Mesenchymal stem cell (in vitro differentiated cells and primary cell): ENCODE results near the gene C1orf167.

Experiments
- DNase-seq: peaks from one replicate; pipeline ENCODE4 v3.0.0-alpha.2; 2013
- H2AFZ ChIP-seq: one replicate; pipeline ENCODE4 v1.6.1; 2013; ENCODE audit warnings: low read depth, mild to moderate bottlenecking, control low read depth, inconsistent platforms, low read length, moderate library complexity
- H2AK5ac ChIP-seq: 2 replicates; pipeline ENCODE4 v1.6.1; 2013; ENCODE audit warnings: low read length, moderate library complexity, mild to moderate bottlenecking, inconsistent platforms; ENCODE audit not compliant: severe bottlenecking
- H2BK120ac ChIP-seq: one replicate; pipeline ENCODE4 v1.6.1; 2013; ENCODE audit warnings: low read depth, mild to moderate bottlenecking, inconsistent platforms, low read length, moderate library complexity
- H2BK12ac ChIP-seq, 2 experiments: one replicate each; pipeline ENCODE4 v1.6.1; 2013; ENCODE audit warnings: inconsistent platforms in 2 of 2, low read length in 2 of 2, mild to moderate bottlenecking in 2 of 2, moderate library complexity in 2 of 2, control low read depth in 1 of 2
- H2BK15ac ChIP-seq: one replicate; pipeline ENCODE4 v1.6.1; 2013; ENCODE audit warnings: mild to moderate bottlenecking, low read depth, inconsistent platforms; ENCODE audit not compliant: poor library complexity, severe bottlenecking
- H2BK5ac ChIP-seq: 2 replicates; pipeline ENCODE4 v1.6.1; 2013; ENCODE audit warnings: low read depth, mild to moderate bottlenecking, low read length, control low read depth, inconsistent platforms; ENCODE audit not compliant: poor library complexity, severe bottlenecking
- H3K14ac ChIP-seq, 2 experiments: one replicate each; pipeline ENCODE4 v1.6.1; 2013; ENCODE audit warnings: inconsistent platforms in 2 of 2, low read length in 2 of 2, control low read depth in 1 of 2, mild to moderate bottlenecking in 1 of 2, moderate library complexity in 1 of 2
- H3K18ac ChIP-seq, 2 experiments: one replicate each; pipeline ENCODE4 v1.6.1; 2013; ENCODE audit warnings: inconsistent platforms in 2 of 2, low read length in 2 of 2, control low read depth in 1 of 2, low read depth in 1 of 2, mild to moderate bottlenecking in 1 of 2
- H3K23ac ChIP-seq, 2 experiments: one replicate each; pipeline ENCODE4 v1.6.1; 2013; ENCODE audit warnings: inconsistent platforms in 2 of 2, low read length in 2 of 2, mild to moderate bottlenecking in 2 of 2, moderate library complexity in 2 of 2, control low read depth in 1 of 2
- H3K27ac ChIP-seq: 2 replicates; pipeline ENCODE4 v1.5.1; 2013; ENCODE audit warnings: mild to moderate bottlenecking, moderate library complexity, low read length, control low read depth, inconsistent platforms; ENCODE audit not compliant: poor library complexity, severe bottlenecking
- H3K27me3 ChIP-seq, 2 experiments: 2 replicates each; pipeline versions ENCODE4 v1.6.1 to v1.7.0; 2013; ENCODE audit warnings: low read length in 2 of 2, mild to moderate bottlenecking in 2 of 2, moderate library complexity in 2 of 2, control low read depth in 1 of 2, inconsistent platforms in 1 of 2; ENCODE audit not compliant: control insufficient read depth in 1 of 2, insufficient read depth in 1 of 2
- H3K36me3 ChIP-seq, 2 experiments: 2 replicates each; pipeline versions ENCODE4 v1.6.1 to v1.7.0; 2013; ENCODE audit warnings: low read length in 2 of 2, control low read depth in 1 of 2, inconsistent platforms in 1 of 2, low read depth in 1 of 2, mild to moderate bottlenecking in 1 of 2; ENCODE audit not compliant: insufficient read depth in 2 of 2, control insufficient read depth in 1 of 2
- H3K4ac ChIP-seq, 2 experiments: one replicate each; pipeline ENCODE4 v1.6.1; 2013; ENCODE audit warnings: inconsistent platforms in 2 of 2, low read length in 2 of 2, mild to moderate bottlenecking in 2 of 2, moderate library complexity in 2 of 2, control low read depth in 1 of 2, low read depth in 1 of 2
- H3K4me1 ChIP-seq: 2 replicates; pipeline ENCODE4 v1.6.1; 2013; ENCODE audit warnings: low read depth, low read length, control low read depth; ENCODE audit not compliant: control insufficient read depth, insufficient read depth
- H3K4me2 ChIP-seq: 2 replicates; pipeline ENCODE4 v1.6.1; 2013; ENCODE audit warnings: low read length, mild to moderate bottlenecking, inconsistent platforms; ENCODE audit not compliant: poor library complexity, severe bottlenecking
- H3K4me3 ChIP-seq, 2 experiments: 2 replicates each; pipeline versions ENCODE4 v1.5.1 to v1.7.0; 2013; ENCODE audit warnings: low read length in 2 of 2, mild to moderate bottlenecking in 2 of 2, control low read depth in 1 of 2, low read depth in 1 of 2; ENCODE audit not compliant: insufficient read depth in 1 of 2
- H3K79me1 ChIP-seq: replicated peaks from 2 replicates; pipeline ENCODE4 v1.6.1; 2013; ENCODE audit warnings: mild to moderate bottlenecking, control low read depth, low read length, inconsistent platforms; ENCODE audit not compliant: poor library complexity, severe bottlenecking
- H3K9ac ChIP-seq: 2 replicates; pipeline ENCODE4 v1.7.0; 2013; ENCODE audit warnings: mild to moderate bottlenecking, low read length, moderate library complexity
- H3K9me3 ChIP-seq: 2 replicates; pipeline ENCODE4 v1.7.0; 2013; ENCODE audit warnings: mild to moderate bottlenecking, low read length; ENCODE audit not compliant: control insufficient read depth
- H4K8ac ChIP-seq: one replicate; pipeline ENCODE4 v1.6.1; 2013; ENCODE audit warnings: inconsistent platforms, mild to moderate bottlenecking, low read length, moderate library complexity
- H4K91ac ChIP-seq: one replicate; pipeline ENCODE4 v1.6.1; 2013; ENCODE audit warnings: mild to moderate bottlenecking, low read length, inconsistent platforms
- WGBS: methylation state at CpG from one replicate; pipeline ENCODE4 v1.1.7; 2013; ENCODE audit warnings: mixed read lengths; 5-methylcytosine and 5-hydroxymethylcytosine counted together

The C1orf167 gene

DNA sequence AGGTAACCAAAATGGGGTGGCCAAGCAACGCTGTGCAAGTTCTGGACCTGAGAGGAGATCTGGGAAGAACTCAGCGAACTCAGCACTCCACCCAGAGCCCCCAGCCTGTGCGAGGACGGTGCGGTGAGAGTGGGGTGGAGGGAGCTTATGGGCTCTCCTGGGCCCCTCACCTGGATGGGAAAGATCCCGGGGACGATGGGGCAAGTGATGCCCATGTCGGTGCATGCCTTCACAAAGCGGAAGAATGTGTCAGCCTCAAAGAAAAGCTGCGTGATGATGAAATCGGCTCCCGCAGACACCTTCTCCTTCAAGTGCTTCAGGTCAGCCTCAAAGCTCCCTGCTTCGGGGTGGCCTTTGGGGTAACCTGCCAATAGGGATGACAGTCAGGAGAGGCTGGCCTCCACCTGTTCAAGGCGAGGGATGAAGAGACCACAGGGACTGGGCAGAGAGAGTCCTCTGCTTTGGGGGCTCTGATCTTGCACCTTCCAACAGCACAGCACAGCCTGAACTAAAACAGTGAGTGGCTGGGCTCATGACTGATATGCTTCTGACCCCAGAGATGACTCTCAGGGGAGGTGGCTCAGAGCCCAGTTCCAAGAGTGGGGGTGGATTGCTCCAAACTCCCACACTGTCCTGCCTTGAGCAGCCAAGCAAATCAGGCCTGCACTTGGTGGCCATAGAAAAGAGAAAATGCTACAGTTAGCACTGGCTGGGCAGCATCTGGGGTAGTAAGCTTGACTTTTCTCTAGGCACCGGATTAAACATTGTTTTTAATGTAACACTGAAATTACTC lies 34.2 kb downstream of the C1orf167 start:
- peaks cover 4% of the 10 kb centered on the region for H3K79me1 ChIP-seq
- no peak overlapping the region for H2BK15ac ChIP-seq
- no peak overlapping the region for H3K18ac ChIP-seq
- H4K91ac ChIP-seq = no peak overlapping the region
- 93% methylated on average over 15 of the region's 15 CpGs for WGBS
- H3K9ac ChIP-seq = peak overlapping the region; percentile 9
- no peaks in the 10 kb centered on the region for H3K9me3 ChIP-seq
- H2BK120ac ChIP-seq = no peak overlapping the region
- H2AFZ ChIP-seq = no peak overlapping the region
- no peak overlapping the region for H3K27ac ChIP-seq
- H3K23ac ChIP-seq = no peak overlapping the region
- no peak overlapping the region for H4K8ac ChIP-seq
- H3K4me2 ChIP-seq = no peak overlapping the region
- H3K4me3 ChIP-seq = no peak overlapping the region
- DNase-seq = no peak
- no peaks in the 10 kb centered on the region for H3K27me3 ChIP-seq
- peak overlapping the region; percentile 21 for H2AK5ac ChIP-seq
- H3K14ac ChIP-seq = no peak overlapping the region
- no peak overlapping the region for H2BK5ac ChIP-seq
- peaks cover 26% of the 10 kb centered on the region for H3K4me1 ChIP-seq
- H3K4ac ChIP-seq = no peak overlapping the region
- H2BK12ac ChIP-seq = no peak overlapping the region
- H3K36me3 ChIP-seq = peaks cover 67 to 82% of the 10 kb centered on the region in 2 experiments

DNA sequence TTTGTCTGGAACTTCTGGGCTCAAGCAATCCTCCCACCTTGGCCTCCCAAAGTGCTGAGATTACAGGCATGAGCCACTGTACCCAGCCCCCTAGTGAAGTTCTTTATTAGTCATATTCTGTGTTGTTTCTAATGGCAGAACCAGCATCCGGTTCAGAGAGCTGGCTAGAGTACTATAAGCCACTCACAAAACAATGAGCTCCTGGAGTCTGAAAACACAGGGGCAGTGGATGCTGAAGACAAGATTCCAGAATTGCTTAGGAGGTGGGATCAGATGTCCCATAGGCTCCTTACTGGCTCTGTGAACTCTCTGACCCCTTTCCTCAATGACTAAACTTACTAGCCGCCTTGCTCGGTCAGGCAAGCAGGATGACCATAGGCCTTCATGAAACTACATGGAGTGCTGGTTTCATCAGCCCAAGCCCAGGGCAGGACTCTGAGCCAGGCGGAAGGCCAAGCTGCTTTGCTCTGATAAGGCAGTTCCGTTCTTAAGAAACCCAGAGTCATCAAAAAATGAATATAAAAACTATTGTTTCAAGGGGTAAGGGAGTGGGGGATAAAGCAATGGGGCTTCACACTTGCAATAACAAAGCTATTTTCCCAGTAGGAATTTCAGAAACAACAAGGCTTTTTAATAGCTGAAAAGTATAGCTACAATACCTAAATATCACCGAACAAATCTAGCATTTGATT lies 35.7 kb downstream of the C1orf167 start:
- H3K27ac ChIP-seq = peak overlapping the region; percentile 1
- H3K14ac ChIP-seq = no peak overlapping the region
- H2AFZ ChIP-seq = no peak overlapping the region
- WGBS = 96% methylated on average over 5 of the region's 6 CpGs
- H3K9ac ChIP-seq = peak overlapping the region; percentile 65
- H3K9me3 ChIP-seq = no peaks in the 10 kb centered on the region
- no peak for DNase-seq
- H3K4me2 ChIP-seq = no peak overlapping the region
- peaks cover 53 to 72% of the 10 kb centered on the region in 2 experiments for H3K36me3 ChIP-seq
- no peak overlapping the region for H2BK120ac ChIP-seq
- no peak overlapping the region for H3K4me3 ChIP-seq
- no peak overlapping the region for H2BK5ac ChIP-seq
- no peak overlapping the region for H2BK12ac ChIP-seq
- H3K79me1 ChIP-seq = peaks cover 5% of the 10 kb centered on the region
- H3K4me1 ChIP-seq = peaks cover 30% of the 10 kb centered on the region
- no peaks in the 10 kb centered on the region for H3K27me3 ChIP-seq
- no peak overlapping the region for H2BK15ac ChIP-seq
- H4K91ac ChIP-seq = no peak overlapping the region
- no peak overlapping the region for H2AK5ac ChIP-seq
- no peak overlapping the region for H4K8ac ChIP-seq
- H3K18ac ChIP-seq = no peak overlapping the region
- H3K23ac ChIP-seq = no peak overlapping the region
- H3K4ac ChIP-seq = no peak overlapping the region

DNA sequence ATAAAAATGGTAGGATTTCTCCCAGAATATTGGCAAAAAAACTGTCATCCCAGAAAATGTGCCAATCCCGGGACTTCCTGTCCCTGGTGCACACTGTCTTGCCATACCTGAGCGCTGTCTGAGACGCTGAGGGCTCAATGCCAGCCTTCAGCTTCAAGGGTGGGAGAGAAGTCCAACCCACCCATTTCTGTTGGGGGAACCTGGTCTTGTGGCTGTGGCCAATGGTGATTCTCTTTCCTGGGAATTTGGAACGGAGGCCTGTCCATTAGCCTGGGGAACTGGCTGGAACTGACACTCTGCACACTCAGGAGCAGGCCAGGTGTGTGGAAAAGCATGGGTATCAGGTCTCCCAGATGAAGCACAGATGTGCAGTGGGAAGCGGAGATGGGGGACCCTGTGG lies 37.1 kb downstream of the C1orf167 start:
- no peak for DNase-seq
- H2BK120ac ChIP-seq = no peak overlapping the region
- peaks cover 5% of the 10 kb centered on the region for H3K79me1 ChIP-seq

DNA sequence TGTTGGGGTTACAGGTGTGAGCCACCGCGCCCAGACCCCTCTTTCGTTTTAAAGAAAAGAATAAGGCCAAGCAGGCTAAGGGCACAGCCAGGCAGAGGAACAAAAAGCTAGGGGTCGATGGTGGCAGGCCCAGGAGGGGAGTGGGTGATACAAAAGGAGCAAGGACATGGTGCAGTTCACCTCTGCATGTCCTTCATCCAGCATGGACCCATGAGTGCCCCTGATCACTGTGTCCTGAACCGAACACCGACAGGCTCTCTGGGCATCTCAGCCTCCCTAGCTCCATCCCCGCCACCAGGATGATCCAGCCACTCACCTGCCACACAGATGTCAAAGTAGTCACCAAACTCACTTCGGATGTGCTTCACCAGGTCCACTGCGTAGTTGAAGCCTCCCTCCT lies 37.9 kb downstream of the C1orf167 start:
- 97% methylated on average over 9 of the region's 9 CpGs for WGBS
- Histone ChIP-seq H2AFZ (no peak overlapping the region), H3K14ac (no peak overlapping the region), H3K23ac (no peak overlapping the region), H2BK120ac (no peak overlapping the region), H3K4me2 (no peak overlapping the region), H3K4me1 (peaks cover 42% of the 10 kb centered on the region), H3K27me3 (no peaks in the 10 kb centered on the region), H2BK5ac (no peak overlapping the region), H4K91ac (no peak overlapping the region), H3K18ac (no peak overlapping the region), H3K36me3 (peaks cover 35 to 53% of the 10 kb centered on the region in 2 experiments), H3K9ac (no peak overlapping the region), H3K27ac (no peak overlapping the region), H4K8ac (no peak overlapping the region), H3K4me3 (no peak overlapping the region), H3K9me3 (no peaks in the 10 kb centered on the region), H3K79me1 (peaks cover 8% of the 10 kb centered on the region), H2AK5ac (no peak overlapping the region), H2BK12ac (no peak overlapping the region), H2BK15ac (no peak overlapping the region), H3K4ac (no peak overlapping the region)
- DNase-seq = no peak

More for the DNA sequence above, 37.1 kb downstream of the C1orf167 start:
- no peak overlapping the region for H2BK5ac ChIP-seq
- H2BK12ac ChIP-seq = no peak overlapping the region
- H4K91ac ChIP-seq = no peak overlapping the region
- H3K4me2 ChIP-seq = no peak overlapping the region
- WGBS = 100% methylated on average over 5 of the region's 5 CpGs
- H3K18ac ChIP-seq = no peak overlapping the region
- H3K9me3 ChIP-seq = no peaks in the 10 kb centered on the region
- no peak overlapping the region for H2AFZ ChIP-seq
- no peak overlapping the region for H3K4ac ChIP-seq
- H3K23ac ChIP-seq = no peak overlapping the region
- no peak overlapping the region for H3K27ac ChIP-seq
- H3K4me3 ChIP-seq = no peak overlapping the region
- H3K14ac ChIP-seq = no peak overlapping the region
- no peak overlapping the region for H4K8ac ChIP-seq
- no peak overlapping the region for H3K9ac ChIP-seq
- peaks cover 41% of the 10 kb centered on the region for H3K4me1 ChIP-seq
- H2AK5ac ChIP-seq = no peak overlapping the region
- peaks cover 43 to 61% of the 10 kb centered on the region in 2 experiments for H3K36me3 ChIP-seq
- no peak overlapping the region for H2BK15ac ChIP-seq
- H3K27me3 ChIP-seq = no peaks in the 10 kb centered on the region
